Left renal cortex interstitium (tissue), 4 donors: Measurements from ENCODE around the gene SLC41A1. TPM values are rescaled to one million over a fixed set of nuclear protein-coding genes. Genes with fewer than 3 reads are reported as not detected.
"Not testable (repeated sequence)": the region's sequence is repeated elsewhere in the genome, so short reads cannot be mapped to it uniquely, and the experiment has no call there.

Experiments used
- DNase-seq, 4 donors: peaks; one replicate each; pipeline ENCODE4 v3.0.0-alpha.2; 2013; ENCODE audit warnings: low read depth in 4 of 4, low spot score in 2 of 4, missing footprints in 1 of 4
- polyA plus RNA-seq, 4 donors: library from polyadenylated mRNA; unstranded; fragments of 120-200 nt; gene quantifications; one replicate each; pipeline ENCODE4 v1.2.1, GENCODE V29; 2013; ENCODE audit not compliant: insufficient read length in 4 of 4

SLC41A1 gene
- 10 to 100 TPM; 24.5 to 34.0 (median 30.7) TPM for polyA plus RNA-seq

DNA sequence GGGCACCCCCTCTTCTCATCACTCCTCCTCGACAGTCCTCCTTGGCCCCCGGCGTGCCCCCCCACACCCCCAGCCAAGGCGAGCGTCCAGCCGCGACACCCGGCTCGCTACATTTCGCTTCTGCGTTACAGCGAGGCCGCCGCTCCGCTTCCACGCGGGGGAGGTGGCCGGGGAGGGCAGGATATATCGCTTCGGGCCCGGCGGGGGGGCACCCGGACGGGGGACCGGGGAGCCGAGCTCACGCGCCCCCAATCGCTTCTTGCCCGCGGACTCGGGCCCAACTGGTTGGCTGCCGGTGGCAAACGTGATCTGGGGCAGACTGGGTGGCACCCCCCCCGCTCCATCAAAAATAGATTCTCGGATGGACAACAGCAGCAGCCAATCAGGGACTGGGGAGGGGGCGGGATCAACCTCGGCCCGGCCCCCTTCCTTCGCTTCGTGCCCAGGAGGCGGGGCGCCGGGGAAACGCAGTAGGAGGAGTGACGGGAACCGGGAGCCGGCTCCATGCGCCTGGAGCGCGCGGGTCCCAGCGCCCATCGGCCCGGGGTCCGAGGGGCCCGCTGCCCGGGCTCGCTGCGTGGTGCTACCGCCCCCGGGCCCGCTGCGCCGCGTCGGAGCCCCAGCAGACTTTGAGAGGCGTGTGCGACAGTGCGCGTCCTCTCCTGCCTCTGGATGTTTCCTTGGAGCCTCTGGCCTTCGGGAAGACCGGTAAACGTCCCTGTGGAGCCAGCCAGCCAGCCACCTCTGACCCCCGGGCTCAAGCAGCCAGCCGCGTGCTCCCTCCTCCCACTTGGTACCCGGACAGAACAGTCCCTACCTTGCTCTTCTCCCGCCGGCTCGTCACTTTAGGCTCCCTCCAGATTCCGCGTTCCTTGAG, at the start of gene SLC41A1:
SLC41A1 (minus strand) TSS at position 321 of the 877 bp plus-strand sequence. CDS start 2,757 bp downstream, outside the sequence.
- DNase-seq = peak; percentile 74 to 87 (median 84)

DNA sequence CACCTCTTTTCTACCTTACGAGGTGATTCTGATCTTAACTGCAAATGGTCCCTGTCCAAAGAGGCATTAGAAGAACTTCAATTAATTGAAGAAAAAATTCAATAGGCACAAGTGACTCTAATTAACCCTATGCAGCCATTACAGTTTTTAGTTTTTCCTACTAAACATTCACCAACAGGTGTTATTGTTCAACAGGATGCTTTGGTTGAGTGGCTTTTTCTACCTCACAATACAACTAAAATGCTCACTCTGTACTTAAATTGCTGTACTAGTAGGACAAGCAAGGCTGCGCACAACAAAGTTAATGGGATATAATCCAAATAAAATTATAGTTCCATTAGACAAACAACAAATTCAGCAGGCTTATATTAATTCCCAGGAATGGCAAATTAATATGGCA, 48.5 kb upstream of the SLC41A1 start:
- DNase-seq = no peak

DNA sequence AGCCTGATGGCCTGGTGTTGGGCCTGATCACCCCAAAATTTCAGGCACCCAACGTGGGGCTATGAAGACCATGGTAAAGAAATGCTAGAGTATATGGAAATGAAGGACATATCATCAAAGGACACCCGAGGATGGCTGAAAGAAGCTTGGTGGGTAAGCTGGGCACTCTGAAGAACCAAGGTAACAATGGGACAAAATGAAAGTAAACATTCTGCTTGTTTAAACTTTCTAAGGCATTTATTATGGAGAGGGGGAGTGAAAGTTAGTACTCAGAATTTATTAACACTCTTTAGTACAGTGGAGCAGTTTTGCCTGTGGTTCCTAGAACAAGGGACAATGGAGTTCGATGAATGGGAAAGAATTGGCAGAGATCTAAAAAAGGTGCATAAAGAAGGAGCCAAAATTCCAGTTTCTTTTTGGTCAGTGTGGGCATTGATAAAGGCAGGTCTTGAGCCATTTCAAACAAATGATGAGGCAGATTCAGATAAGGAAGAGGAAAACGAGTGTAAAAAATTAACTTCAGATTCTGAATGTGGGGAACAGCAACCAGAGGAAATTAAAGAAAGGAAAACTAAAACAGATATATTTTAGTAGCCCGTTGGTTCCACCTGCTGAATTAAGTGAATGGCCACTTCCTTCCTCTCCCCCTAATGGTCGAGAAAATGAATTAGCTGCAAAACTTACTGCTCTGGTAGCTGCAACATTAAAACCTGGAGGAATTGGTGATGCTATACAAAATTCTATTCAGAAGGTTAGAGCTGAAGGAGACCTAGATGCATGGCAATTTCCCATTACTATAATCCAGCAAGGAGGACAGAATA, 45.4 kb upstream of the SLC41A1 start:
- DNase-seq = no peak

DNA sequence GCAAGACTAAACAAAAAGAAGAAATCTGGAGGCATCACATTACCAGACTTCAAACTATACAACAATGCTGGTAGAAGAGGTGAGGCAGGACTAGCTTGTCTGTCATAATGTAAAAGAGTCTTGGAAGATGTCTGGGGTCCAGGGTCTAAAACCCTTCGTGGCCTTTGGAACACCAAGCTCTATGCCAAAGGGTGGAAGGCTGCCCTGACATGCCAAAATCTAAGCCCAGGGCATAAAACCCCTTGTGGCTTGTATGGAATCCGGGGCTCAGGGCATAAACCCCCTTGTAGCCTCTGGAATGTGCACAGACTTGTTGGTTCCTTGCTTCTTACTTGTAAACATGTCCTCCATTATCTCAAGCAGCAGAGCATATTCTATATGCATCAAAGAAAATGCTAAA, 44.5 kb upstream of the SLC41A1 start:
- not testable (repeated sequence) for DNase-seq

DNA sequence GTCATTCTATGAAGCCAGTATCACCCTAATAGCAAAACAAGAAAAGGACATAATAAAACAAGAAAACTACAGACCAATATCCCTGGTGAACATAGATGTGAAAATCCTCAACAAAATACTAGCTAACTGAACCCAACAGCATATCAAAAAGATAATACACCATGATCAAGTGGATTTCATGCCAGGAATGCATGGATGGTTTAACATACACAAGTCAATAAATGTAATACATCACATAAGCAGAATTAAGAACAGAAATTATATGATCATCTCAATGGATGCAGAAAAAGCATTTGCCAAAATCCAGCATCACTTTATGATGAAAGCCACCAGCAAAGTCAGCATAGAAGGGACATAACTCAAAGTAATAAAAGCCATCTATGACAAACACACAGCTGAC, 43.4 kb upstream of the SLC41A1 start:
- DNase-seq = no peak

DNA sequence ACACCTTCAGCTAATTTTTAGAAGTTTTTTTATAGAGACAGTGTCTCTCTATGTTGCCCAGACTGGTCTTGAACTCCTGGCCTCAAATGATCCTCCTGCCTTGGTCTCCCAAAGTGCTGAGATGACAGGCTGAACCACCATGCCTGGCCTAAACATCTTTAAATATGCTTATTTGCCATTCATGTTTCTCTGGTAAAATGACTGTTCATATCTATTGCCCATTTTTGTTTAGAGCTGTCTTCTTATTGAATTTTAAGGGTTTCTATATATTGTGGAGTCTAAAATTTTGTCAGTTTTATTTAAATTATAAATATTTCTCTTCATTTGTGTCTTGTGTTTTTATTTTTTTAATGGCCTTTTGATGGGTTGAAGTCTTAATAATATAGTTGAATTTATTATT, 40.0 kb upstream of the SLC41A1 start:
- DNase-seq = no peak

DNA sequence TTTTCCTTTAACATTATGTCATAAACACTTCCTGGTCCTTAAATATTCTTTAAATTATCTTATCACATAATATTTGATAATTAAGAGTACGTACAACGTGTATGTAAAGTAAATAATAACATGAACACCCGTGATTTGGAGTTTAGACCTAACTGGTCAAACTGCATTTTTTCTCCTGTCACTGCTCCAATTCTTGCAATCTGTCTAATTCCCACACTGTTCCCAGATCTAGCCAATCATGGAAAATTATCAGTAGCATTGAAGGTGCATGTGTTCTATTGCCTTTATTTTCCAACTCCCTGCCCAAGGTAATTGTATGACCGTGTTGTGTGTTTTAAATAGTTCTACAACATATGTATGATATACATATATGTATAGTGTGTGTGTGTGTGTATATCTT, 39.0 kb upstream of the SLC41A1 start:
- DNase-seq = no peak

DNA sequence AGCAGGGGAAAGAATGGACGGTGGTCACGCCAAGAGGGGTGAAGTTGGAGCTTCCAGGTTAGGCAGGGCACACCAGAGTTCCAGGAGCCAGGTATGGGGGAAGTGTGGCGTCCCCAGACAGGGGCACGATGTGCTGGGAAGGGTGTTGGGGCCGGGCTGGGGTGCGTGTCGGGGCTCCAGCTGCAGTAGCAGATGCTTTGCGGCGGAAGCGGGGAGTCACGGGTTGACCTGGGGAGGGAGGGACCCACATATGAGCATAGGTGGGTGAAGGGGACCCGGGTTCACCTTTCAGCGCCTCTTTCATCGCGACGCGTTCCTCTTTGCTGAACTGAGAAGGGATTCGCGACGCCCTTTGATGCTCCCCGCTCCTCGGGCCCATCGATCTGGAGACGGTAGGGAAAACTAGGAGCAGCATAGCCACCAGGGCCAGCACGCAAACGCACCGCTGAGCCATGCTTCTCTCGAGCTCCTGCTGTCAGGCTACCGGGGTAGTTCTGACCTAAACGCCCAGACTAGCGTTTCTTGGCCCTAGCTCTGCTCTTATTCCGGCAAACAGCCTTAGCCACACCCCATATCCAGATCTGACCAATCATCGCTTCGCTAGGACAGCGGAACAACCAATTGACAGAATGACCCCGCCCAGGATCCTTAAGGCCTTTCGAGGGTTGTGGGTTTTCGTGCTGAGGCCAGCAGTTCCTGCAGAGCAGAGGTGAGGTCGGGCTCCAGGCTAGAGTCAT, 36.8 kb upstream of the SLC41A1 start, which contains the start of gene PM20D1:
PM20D1 (minus strand) TSS at position 514 of the 737 bp plus-strand sequence; CDS start at position 454, 60 bp downstream.
- DNase-seq = peak in 3 of 4 donors; percentile 61 to 89 (median 71)

DNA sequence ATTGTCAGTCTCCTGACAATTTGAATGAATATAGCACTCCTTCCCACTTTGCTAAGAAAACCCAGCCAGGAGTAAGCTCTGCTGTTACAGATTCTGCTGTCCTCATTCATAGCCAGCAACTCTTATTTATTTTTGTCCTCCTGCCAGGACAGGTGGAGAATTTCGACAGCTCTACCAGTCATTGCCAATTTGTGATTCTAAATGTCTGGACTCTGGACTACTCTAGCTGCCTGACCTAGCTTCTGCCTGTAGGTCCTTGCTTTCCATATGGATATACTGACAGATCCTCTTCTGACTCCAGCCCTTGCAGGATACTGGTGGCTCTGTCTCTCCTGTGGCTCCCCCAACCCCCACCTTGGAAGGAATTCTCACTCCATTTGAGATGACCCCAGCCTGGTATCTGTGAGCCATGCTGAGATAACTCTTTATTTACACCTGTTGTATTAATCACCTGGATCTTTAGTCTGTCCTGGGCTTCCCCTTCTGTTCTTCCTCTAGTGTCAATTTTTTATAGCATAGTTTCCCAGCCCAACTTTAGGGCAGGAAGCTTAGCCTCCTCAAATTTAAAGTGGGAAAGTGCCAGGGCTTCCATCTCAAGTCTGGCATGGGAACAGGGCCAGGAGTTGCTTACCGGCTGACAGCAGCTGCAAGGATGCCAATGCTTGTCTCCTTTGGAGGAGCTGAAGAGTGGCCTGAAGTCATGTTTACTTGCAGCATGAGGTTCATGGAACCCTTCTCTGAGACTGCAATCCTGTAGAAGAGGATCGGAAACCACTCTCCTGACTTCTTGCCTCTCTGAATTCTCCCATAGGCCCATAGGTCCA, 30.2 kb upstream of the SLC41A1 start:
- DNase-seq = no peak

DNA sequence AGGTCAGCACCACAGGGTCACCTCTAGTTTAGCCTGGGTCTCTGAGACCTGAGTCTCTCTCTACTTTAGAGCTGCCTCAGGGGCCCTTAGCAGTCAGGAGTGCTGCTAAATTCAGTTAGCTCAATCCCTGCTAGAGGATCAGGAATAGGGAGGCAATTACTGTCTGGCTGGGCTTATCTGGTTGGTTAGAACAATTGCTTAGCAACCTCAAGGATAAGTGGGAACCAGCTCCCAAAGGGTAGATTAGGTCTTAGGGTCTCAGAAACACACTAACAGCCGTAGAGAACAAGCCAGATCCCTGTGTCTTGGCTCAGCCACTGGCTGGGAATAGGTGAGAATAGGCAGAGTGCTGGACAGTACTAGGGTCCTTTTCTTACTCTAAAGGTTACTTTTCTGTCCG, 29.2 kb upstream of the SLC41A1 start:
- DNase-seq = no peak

DNA sequence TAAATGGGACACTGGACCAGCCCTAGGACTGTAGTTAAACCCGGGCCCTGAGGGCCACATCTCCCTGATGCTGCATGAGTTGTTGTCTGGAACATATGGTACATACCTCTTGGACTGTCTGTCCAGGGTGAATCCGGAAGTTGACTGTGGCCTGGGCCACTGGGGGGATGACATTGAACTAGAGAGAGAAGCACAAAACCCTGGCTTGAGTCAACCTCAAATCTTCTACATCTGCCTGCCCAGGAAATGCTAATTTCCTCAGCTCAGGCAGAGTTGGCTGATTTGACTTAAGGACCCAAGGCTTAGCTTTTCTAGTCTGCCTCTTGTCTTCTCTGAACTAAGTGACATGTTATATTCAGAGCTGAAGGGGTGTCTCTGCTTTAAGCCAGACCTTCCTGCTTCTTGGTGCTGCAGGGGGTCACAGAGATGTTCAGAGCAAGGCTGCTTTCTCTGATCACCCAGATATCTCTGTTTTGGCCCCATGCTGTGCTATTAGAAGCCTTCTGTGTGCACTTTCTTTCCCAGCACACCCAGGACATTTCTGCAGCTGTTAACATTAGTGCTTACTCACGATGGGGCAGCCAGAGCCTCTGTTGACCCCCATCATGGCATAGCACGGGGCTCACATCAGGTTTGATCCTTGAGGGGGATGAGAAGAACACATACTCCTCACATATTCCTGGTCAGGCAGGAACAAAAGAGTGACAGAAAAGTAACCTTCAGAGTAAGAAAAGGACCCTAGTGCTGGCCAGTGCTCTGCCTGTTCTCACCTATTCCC, 27.3 kb upstream of the SLC41A1 start:
- DNase-seq = no peak

DNA sequence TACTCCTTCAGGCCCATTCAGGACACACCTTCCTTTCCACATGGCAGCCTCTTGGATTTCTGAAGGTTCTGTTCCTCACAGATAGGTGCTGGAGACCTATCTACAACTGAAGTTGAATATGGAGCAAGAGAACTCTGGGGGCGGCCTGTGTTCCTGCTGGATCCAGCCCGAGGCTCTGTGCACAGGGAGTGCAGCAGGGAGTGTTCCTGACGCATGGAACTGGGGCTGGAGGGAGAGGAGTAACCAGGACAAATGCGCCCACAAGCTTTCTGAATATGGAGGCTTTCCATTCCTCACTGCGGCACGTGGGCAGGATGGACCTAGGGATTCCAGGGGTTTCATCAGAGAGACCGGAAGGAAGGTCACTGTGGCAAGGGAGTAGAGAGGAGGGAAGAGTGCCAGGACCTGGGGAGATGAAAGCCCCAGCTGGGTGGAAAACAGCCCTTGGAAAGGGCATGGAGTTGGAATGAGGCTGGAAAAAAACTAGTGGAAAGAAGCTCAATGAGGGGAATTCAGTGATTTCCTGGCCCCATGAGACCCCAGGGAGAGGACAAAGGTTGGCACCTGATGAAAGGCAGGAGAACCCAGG, 24.5 kb upstream of the SLC41A1 start:
- no peak for DNase-seq

DNA sequence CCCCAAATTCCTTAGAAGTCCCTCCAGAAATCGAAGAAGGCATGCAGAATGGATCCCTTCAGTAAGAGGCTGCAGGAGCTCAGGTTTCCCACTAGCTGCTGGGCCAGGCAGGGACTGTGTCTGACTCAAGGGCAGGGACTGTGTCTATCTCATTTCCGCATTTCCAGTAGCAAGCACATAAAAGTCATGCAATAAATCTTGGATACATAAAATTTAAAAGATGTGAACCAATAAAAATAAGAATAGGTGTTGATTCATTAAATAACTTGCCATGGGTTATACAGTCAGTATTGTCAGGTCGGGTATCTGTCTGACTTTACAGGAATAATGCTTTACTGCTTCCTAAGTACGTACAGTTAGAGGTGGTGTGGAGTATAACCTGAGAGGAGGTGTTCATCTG, 21.8 kb upstream of the SLC41A1 start:
- DNase-seq = no peak

DNA sequence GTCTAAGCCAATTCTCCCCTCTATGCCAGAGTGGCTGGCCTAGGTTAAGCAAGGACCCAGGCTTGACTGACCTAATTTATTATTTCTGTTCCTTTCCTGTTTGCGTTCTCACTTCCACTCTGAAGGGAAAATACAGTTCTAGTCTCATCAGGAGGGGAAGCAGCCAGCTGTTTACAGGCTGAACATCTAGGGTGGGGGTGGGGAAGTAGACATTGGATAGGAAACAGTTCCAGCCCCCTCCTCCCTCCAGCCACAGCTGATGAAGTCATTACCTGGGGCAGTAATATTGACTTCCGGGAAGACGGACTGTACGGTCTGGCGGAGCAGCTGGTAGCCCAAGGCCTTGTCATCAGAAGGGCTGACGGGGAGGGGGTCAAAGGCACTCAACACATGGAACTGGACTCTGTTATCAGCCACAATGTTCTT, 19.3 kb upstream of the SLC41A1 start:
- no peak for DNase-seq

DNA sequence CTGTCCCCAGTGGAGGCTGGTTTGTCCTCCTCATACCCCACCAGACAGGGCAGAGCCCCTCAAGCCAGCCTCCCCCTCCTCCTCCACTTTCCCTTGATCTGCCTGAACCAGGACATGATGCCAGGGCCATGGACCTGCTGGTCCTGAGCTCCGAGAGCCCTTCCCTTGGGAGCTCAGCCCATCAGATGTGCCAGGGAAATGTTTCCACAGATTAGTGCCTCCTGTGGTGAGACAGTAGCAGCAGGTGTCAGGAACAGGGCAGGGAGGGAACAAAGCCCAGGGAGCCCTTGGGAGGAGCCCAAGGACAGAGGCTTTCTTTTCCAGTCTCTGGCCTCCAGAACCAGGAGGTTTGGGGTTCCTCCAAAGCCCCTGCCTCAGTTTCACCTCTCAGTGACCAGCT, 14.6 kb upstream of the SLC41A1 start:
- no peak for DNase-seq

DNA sequence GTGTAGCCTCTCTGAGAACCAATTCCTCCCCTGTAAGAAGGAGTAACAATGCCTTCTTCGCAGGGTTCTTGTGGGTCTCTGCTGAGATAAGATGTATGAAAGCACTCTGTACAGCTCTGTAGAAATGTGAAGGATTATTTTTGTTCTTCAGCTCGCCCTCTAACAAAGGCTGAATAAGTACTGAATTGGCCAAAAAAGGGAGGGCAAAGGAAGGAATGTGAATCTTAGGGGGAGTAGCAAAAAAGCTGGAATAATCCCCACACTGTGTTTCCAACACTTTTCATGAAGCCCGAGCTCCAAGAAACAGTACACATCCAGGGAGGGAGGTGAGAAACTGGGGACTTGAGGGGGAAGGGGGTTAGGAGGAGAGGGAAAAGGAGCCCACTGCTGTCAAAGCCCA, 14.0 kb upstream of the SLC41A1 start:
- no peak for DNase-seq

DNA sequence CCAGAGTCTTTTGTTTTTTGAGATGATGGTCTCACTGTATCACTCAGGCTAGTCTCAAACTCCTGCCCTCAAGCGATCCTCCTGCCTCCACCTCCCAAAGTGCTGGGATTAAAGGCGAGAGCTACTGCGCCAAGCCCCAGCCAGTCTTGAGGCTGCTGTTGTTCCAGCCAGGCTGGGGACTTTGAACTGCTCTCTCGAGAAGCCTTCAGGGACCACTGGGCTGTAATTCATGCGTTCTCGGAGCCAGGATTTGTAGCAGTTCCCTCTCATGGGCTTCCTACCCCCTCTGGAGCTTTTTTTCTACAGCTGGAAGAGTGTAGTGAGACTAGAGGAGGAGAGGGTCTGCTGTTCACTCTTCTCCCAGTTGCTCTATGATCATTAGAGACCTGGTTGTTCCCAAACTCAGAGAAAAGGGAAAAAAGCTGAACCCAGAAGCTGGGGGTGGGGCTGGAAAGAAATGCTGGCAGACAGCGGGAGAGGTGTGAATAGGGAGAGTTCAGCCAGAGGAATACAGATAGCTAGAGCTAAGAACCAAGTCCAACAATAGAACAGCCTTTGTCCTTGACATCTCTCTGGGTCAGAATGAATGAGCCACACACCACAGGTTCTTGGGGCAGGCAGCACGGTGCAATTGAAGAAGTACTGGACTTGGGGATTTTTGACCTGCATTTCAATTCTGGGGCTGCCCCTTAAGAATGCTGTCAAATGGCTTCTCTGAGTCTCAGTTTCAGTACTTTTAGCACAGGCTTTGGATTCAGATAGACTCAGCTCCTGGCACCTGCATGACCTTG, 13.2 kb upstream of the SLC41A1 start:
- no peak for DNase-seq

DNA sequence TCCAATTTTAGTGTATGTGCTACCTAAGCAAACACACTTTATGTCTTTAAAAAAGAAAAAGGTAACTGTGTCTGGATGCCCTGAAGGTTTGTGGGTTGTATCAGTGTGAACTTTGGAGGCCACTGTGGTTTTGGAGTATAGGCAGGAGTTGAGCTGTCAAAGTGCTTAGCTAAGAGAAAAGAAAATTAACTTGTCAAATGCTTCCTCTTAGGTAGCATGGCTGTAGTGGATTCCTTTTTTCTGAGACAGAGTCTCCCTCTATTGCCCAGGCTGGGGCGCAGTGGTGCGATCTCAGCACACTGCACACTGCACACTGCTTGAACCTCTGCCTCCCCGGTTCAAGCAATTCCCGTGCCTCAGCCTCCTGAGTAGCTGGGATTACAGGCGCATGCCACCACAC, 11.2 kb upstream of the SLC41A1 start:
- DNase-seq = no peak
